ENCODE data around the gene BUB1B.
"Not testable (repeated sequence)": the region's sequence is repeated elsewhere in the genome, so short reads cannot be mapped to it uniquely, and the experiment has no call there.

Gene BUB1B

GRCh38 chr15:40137303-40138200 lies 23.3 kb upstream of the BUB1B start:
- no peak for DNase-seq

DNA sequence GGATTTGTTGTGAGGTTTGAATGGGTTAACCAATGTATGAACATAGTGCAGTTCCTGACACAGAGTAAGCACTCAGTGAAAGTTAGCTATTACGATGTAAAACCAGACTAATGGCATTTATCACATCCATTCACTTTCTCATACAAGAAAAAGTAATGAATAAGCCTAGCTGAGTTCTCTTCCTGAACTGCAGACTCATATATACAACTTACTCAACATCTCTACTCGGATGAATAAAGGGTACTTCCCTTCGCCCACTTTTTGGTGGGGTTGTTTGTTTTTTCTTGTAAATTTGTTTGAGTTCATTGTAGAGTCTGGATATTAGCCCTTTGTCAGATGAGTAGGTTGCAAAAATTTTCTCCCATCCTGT lies 22.7 kb upstream of the BUB1B start:
- not testable (repeated sequence) for DNase-seq

GRCh38 chr15:40142428-40142827 lies 18.4 kb upstream of the BUB1B start:
- no peak for DNase-seq

GRCh38 chr15:40146037-40146436 lies 14.8 kb upstream of the BUB1B start:
- no peak for DNase-seq

GRCh38 chr15:40149339-40149738 lies 11.5 kb upstream of the BUB1B start:
- DNase-seq: no peak

GRCh38 chr15:40150163-40150925 lies 10.5 kb upstream of the BUB1B start:
- DNase-seq: peak; percentile 71

DNA sequence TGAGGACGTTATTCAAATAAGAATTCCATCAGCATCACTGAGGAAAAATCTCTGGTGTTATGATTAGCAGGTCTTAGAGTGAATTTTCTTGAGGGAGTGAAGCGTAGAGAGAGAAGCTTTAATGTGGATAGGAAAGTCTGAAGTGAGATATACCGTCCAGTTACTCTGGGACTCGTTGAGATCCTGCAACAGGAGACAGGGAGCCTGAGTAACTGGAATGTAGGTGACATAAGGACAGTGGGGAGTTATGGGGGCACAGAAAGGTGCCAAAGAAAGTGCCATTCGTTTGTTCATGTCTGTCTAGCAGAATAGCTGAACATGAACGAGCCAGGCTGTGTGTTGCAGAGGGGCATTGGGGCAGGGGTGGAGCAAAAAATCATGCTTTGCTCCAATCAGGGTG lies 9.4 kb upstream of the BUB1B start:
- no peak for DNase-seq

DNA sequence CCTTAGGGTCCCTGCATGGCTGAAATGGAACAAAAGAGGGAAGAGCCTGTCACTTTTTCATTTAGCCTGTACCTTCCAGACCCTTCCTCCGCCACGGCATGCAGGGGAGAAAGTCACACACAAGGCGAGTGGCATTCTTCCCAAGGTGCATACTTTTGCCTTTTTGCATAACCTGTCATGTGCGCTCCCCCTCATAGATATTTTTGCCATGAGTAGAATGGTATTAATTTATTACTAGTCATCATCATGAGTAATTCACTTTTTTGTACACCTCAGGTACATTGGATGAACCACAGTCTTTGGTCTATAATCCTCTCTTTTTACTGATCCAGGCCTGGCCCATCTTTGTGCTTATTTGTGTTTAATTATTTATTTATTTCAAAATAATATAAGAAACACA lies 8.9 kb upstream of the BUB1B start:
- DNase-seq: no peak

- not testable (repeated sequence) for DNase-seq
Observed at GRCh38 chr15:40154821-40155220, 6.0 kb upstream of the BUB1B start.

GRCh38 chr15:40155270-40155910 lies 5.5 kb upstream of the BUB1B start:
- peak; percentile 78 for DNase-seq

GRCh38 chr15:40157778-40158447 lies 3.0 kb upstream of the BUB1B start:
- DNase-seq: no peak

GRCh38 chr15:40160021-40160420 lies 848 bp upstream of the BUB1B start:
- no peak for DNase-seq

GRCh38 chr15:40161693-40162391 lies 973 bp downstream of the BUB1B start:
- no peak for DNase-seq

GRCh38 chr15:40162552-40162951 lies 1.7 kb downstream of the BUB1B start:
- no peak for DNase-seq

- DNase-seq: no peak
Observed at GRCh38 chr15:40163657-40164416, 3.0 kb downstream of the BUB1B start.

GRCh38 chr15:40167374-40167773 lies 6.5 kb downstream of the BUB1B start:
- not testable (repeated sequence) for DNase-seq

GRCh38 chr15:40175160-40175559 lies 14.3 kb downstream of the BUB1B start:
- no peak for DNase-seq

GRCh38 chr15:40182358-40183029 lies 21.6 kb downstream of the BUB1B start:
- no peak for DNase-seq

- no peak for DNase-seq
Observed at GRCh38 chr15:40183636-40184463, 23.0 kb downstream of the BUB1B start.

DNA sequence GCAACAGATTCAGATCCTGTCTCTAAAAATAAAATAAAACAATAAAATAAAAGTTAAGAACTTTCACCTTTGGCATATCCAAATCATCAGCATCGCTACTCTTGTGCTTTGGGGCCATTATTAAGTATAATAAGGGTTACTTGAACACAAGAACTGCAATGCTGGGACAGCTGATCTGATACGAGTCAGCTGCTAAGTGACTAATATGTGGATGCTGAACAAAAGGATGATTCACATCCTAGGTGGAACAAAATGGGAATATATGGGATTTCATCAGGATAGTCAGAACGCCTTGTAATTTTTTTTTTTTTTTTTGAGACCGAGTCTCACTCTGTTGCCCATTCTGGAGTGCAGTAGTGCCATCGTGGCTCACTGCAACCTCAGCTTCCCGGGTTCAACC lies 29.7 kb downstream of the BUB1B start:
- no peak for DNase-seq
